A549 (cell line): ENCODE measurements around the gene RHOD. TPM values are rescaled to one million over a fixed set of nuclear protein-coding genes. Genes with fewer than 3 reads are reported as not detected.
A peak's percentile ranks its signal among the peaks of the same experiment; 100 is the strongest.

Source experiments
- ATAC-seq, 2 experiments: fragments of 200-7000 bp in 1 of 2; fragments of >200 bp in 1 of 2; cut with Nextera tagmentation in 1 of 2; cut with Tn5 transposase in 1 of 2; 3 replicates each; pipeline versions ENCODE4 v1.8.0 to v1.9.1; 2018 to 2020; ENCODE audit warnings: mild to moderate bottlenecking in 1 of 2, moderate library complexity in 1 of 2
- CTCF ChIA-PET: fragments of 300-600 bp; sonication (Branson Sonifier 250); formaldehyde crosslinking; extraction: SDS; loops from one replicate; lab custom pipeline; 2021; ENCODE audit warnings: antibody characterized with exemption, inconsistent platforms; lab: Yijun Ruan, JAX
- POLR2A ChIA-PET: fragments of 350-600 bp; formaldehyde crosslinking; extraction: SDS; loops from one replicate; lab custom pipeline; 2021; ENCODE audit warnings: antibody characterized with exemption, inconsistent platforms; lab: Yijun Ruan, JAX
- DNase-seq, 2 experiments: peaks; one replicate each; pipeline versions ENCODE4 v3.0.0 to v3.0.0-alpha.2; 2011 to 2016; ENCODE audit warnings: low read depth in 1 of 2, low spot score in 1 of 2
- FAIRE-seq: peaks from 2 replicates; lab custom pipeline; 2011; peaks lifted over from hg19 to GRCh38; lab: Jason Lieb, UNC
- H3K27ac ChIP-seq, 2 experiments: fragments of >200 bp; sonication (Bioruptor Twin); formaldehyde crosslinking; 3 replicates each; pipeline ENCODE4 v1.5.1; 2016 to 2017
- H3K4me1 ChIP-seq: fragments of >200 bp; sonication (Bioruptor Twin); formaldehyde crosslinking; 3 replicates; pipeline ENCODE4 v1.6.1; 2016
- H3K4me2 ChIP-seq: fragments of >200 bp; sonication (Bioruptor Twin); formaldehyde crosslinking; 3 replicates; pipeline ENCODE4 v1.6.1; 2016
- H3K4me3 ChIP-seq: fragments of >200 bp; sonication (Bioruptor Twin); formaldehyde crosslinking; 3 replicates; pipeline ENCODE4 v1.5.1; 2016
- H3K9me3 ChIP-seq: fragments of >200 bp; sonication (Bioruptor Twin); formaldehyde crosslinking; 3 replicates; pipeline ENCODE4 v1.6.1; 2016
- ATOH8 ChIP-seq: fragments of 250-450 bp; sonication (Bioruptor Pico); IDR thresholded peaks from 2 replicates; pipeline ENCODE4 v1.5.0; 2020; ENCODE audit warnings: low read depth, mild to moderate bottlenecking, moderate library complexity
- BHLHE40 ChIP-seq: IDR thresholded peaks from 2 replicates; pipeline ENCODE4 v1.6.1; 2012; ENCODE audit warnings: low read depth, low read length, inconsistent platforms
- CBX2 ChIP-seq: fragments of 200-600 bp; sonication (generic); IDR thresholded peaks from 2 replicates; pipeline ENCODE4 v1.6.1; 2016; ENCODE audit warnings: low read depth, mild to moderate bottlenecking, borderline replicate concordance
- CBX8 ChIP-seq: fragments of 200-600 bp; sonication (generic); IDR thresholded peaks from 2 replicates; pipeline ENCODE4 v1.6.1; 2016
- CHD4 ChIP-seq: fragments of 200-600 bp; sonication (generic); IDR thresholded peaks from 2 replicates; pipeline ENCODE4 v1.6.1; 2016; ENCODE audit warnings: antibody characterized with exemption, mild to moderate bottlenecking, borderline replicate concordance
- E2F6 ChIP-seq: IDR thresholded peaks from 2 replicates; pipeline ENCODE4 v1.6.1; 2012; ENCODE audit warnings: low read depth, borderline replicate concordance
- EP300 ChIP-seq, 2 experiments: fragments of >200 bp; sonication (Bioruptor Twin); formaldehyde crosslinking; IDR thresholded peaks; 2 replicates in 1 of 2; 3 replicates in 1 of 2; pipeline ENCODE4 v1.6.1; 2016 to 2017
- ESRRA ChIP-seq: fragments of 150-350 bp; IDR thresholded peaks from 2 replicates; pipeline ENCODE4 v1.6.1; 2014; ENCODE audit warnings: mild to moderate bottlenecking, low read length, borderline replicate concordance
- FOXS1 ChIP-seq: fragments of 250-450 bp; sonication (Bioruptor Pico); IDR thresholded peaks from 2 replicates; pipeline ENCODE4 v1.5.0; 2020; ENCODE audit warnings: mild to moderate bottlenecking, moderate library complexity
- HES2 ChIP-seq: fragments of >200 bp; sonication (Bioruptor Twin); formaldehyde crosslinking; IDR thresholded peaks from 2 replicates; pipeline ENCODE4 v1.6.1; 2016
- HEYL ChIP-seq: fragments of 250-450 bp; sonication (Bioruptor Pico); IDR thresholded peaks from 2 replicates; pipeline ENCODE4 v1.8.0; 2021; ENCODE audit warnings: mild to moderate bottlenecking, moderate library complexity
- HMGXB4 ChIP-seq: fragments of 250-450 bp; sonication (Bioruptor Pico); IDR thresholded peaks from 2 replicates; pipeline ENCODE4 v1.5.0; 2021; ENCODE audit warnings: mild to moderate bottlenecking, moderate library complexity, borderline replicate concordance
- HOXB13 ChIP-seq: fragments of 250-450 bp; sonication (Bioruptor Pico); IDR thresholded peaks from 2 replicates; pipeline ENCODE4 v1.5.0; 2020; ENCODE audit warnings: low read depth, mild to moderate bottlenecking, moderate library complexity
- JUNB ChIP-seq: fragments of >200 bp; sonication (Bioruptor Twin); formaldehyde crosslinking; IDR thresholded peaks from 2 replicates; pipeline ENCODE4 v1.6.1; 2016
- MAFK ChIP-seq: fragments of 450-650 bp; IDR thresholded peaks from 2 replicates; pipeline ENCODE4 v1.6.1; 2014; ENCODE audit not compliant: partially characterized antibody
- MAX ChIP-seq: IDR thresholded peaks from 2 replicates; pipeline ENCODE4 v1.6.1; 2012
- MAZ ChIP-seq: fragments of 150-350 bp; IDR thresholded peaks from 2 replicates; pipeline ENCODE4 v1.6.1; 2014; ENCODE audit warnings: antibody characterized with exemption, low read depth, low read length, borderline replicate concordance
- NFE2L2 ChIP-seq: fragments of 150-350 bp; conservative IDR thresholded peaks from 2 replicates; pipeline ENCODE4 v1.6.1; 2014; ENCODE audit warnings: low read length
- PBX3 ChIP-seq: IDR thresholded peaks from 2 replicates; pipeline ENCODE4 v1.6.1; 2012
- PHF8 ChIP-seq: fragments of 200-600 bp; sonication (generic); IDR thresholded peaks from 2 replicates; pipeline ENCODE4 v1.6.1; 2016; ENCODE audit warnings: low read depth, mild to moderate bottlenecking, antibody characterized with exemption, moderate library complexity, borderline replicate concordance
- RARB ChIP-seq: fragments of 250-450 bp; sonication (Bioruptor Pico); IDR thresholded peaks from 2 replicates; pipeline ENCODE4 v1.8.0; 2021; ENCODE audit warnings: mild to moderate bottlenecking, moderate library complexity
- RCOR1 ChIP-seq: fragments of 150-350 bp; IDR thresholded peaks from 2 replicates; pipeline ENCODE4 v1.6.1; 2014; ENCODE audit warnings: antibody characterized with exemption, low read length, low read depth
- RNF2 ChIP-seq: fragments of 200-600 bp; sonication (generic); IDR thresholded peaks from 2 replicates; pipeline ENCODE4 v1.6.1; 2016; ENCODE audit warnings: low read depth, mild to moderate bottlenecking, antibody characterized with exemption, moderate library complexity, borderline replicate concordance
- USF2 ChIP-seq: fragments of 450-650 bp; IDR thresholded peaks from 2 replicates; pipeline ENCODE4 v1.6.1; 2014; ENCODE audit warnings: antibody characterized with exemption
- ZC3H11A ChIP-seq: fragments of 450-650 bp; IDR thresholded peaks from 2 replicates; pipeline ENCODE4 v1.6.1; 2014; ENCODE audit warnings: antibody characterized with exemption, mild to moderate bottlenecking
- ZFP36 ChIP-seq: fragments of 450-650 bp; IDR thresholded peaks from 2 replicates; pipeline ENCODE4 v1.6.1; 2014; ENCODE audit warnings: borderline replicate concordance; ENCODE audit not compliant: partially characterized antibody
- ZNF302 ChIP-seq: fragments of 250-450 bp; sonication (Bioruptor Pico); IDR thresholded peaks from 2 replicates; pipeline ENCODE4 v1.9.0; 2021; ENCODE audit warnings: inconsistent platforms, mild to moderate bottlenecking, moderate library complexity
- WGBS: methylation state at CpG from one replicate; pipeline ENCODE4 v1.1.6; 2017; ENCODE audit errors: missing lambda C conversion rate; 5-methylcytosine and 5-hydroxymethylcytosine counted together
- polyA plus RNA-seq, 4 experiments: library from polyadenylated mRNA; depleted of rRNA in 3 of 4; stranded (reverse); fragments of >200 nt; fragmentation: RNase III in 1 of 4; extraction: RNeasy Plus Mini Kit Qiagen cat#74134 plus additional on column Dnase treatment in 1 of 4; gene quantifications; 2 replicates in 3 of 4; 3 replicates in 1 of 4; pipeline ENCODE4 v1.2.3, GENCODE V29; 2011 to 2017

Gene RHOD
- polyA plus RNA-seq, 2 of the 4 experiments (the other 2 are of a cell fraction): 13.6 to 33.2 TPM

GRCh38 chr11:67016550-67016949 lies 40.1 kb upstream of the RHOD start:
- no peaks in the 10 kb centered on the region for H3K9me3 ChIP-seq
- CTCF ChIA-PET: interaction anchor here (0.8 to 1.4 kb wide), 5 partner anchors 10 to 136 kb away, joined by 3 to 6 read pairs (median 3); no protein-coding TSS in a partner anchor
- POLR2A ChIA-PET: no interaction called here

GRCh38 chr11:67020949-67021348 lies 35.7 kb upstream of the RHOD start:
- ChIA-PET CTCF (interaction anchor here (0.7 to 10.6 kb wide), 31 partner anchors 10 to 242 kb away, joined by 3 to 67 read pairs (median 5); partner anchors contain the start of gene RCE1), POLR2A (no interaction called here)
- 95% methylated on average over 6 of the region's 6 CpGs for WGBS
- H3K4me3 ChIP-seq: no peak overlapping the region
- H3K27ac ChIP-seq: peak overlapping the region in 1 of 2 experiments; percentile 64; a peak in 1 of 6 replicates
- FAIRE-seq: no peak
- no peaks in the 10 kb centered on the region for H3K9me3 ChIP-seq
- no peak overlapping the region for H3K4me2 ChIP-seq
- no peak for ATAC-seq
- peaks cover 24% of the 10 kb centered on the region for H3K4me1 ChIP-seq
- no peak for DNase-seq
- no peak for TF ChIP-seq RARB (CRISPR knock-in tag)
- TF ChIP-seq PHF8: no peak
- TF ChIP-seq E2F6: no peak
- no peak for TF ChIP-seq RNF2
- no peak for TF ChIP-seq HEYL (CRISPR knock-in tag)
- TF ChIP-seq RCOR1: no peak
- no peak for TF ChIP-seq ESRRA
- no peak for TF ChIP-seq HMGXB4 (CRISPR knock-in tag)
- TF ChIP-seq ZNF302 (CRISPR knock-in tag): no peak
- no peak for TF ChIP-seq ZFP36
- no peak for TF ChIP-seq MAFK
- no peak for TF ChIP-seq EP300 (IDR thresholded peaks at IDR 0.05)
- no peak for TF ChIP-seq CHD4
- no peak for TF ChIP-seq HOXB13 (CRISPR knock-in tag)
- TF ChIP-seq PBX3: no peak

More at GRCh38 chr11:67016550-67016949, 40.1 kb upstream of the RHOD start:
- no peaks in the 10 kb centered on the region for H3K4me1 ChIP-seq
- DNase-seq (no peak), FAIRE-seq (no peak), ATAC-seq (no peak)
- WGBS: 89% methylated on average over 5 of the region's 5 CpGs
- no peak overlapping the region for H3K4me2 ChIP-seq
- no peak for TF ChIP-seq JUNB
- TF ChIP-seq ZNF302 (CRISPR knock-in tag): no peak
- no peak for TF ChIP-seq HES2
- no peak for TF ChIP-seq RNF2
- TF ChIP-seq, all 56 proteins: peak for 0
- H3K4me3 ChIP-seq: no peak overlapping the region
- H3K27ac ChIP-seq: no peak overlapping the region; a peak in 1 of 6 replicates

GRCh38 chr11:67022341-67022933 lies 34.2 kb upstream of the RHOD start:
- POLR2A ChIA-PET: interaction anchor here (1.4 to 1.8 kb wide), 2 partner anchors 10 to 179 kb away, joined by 4 to 6 read pairs; partner anchors contain the start of gene RCE1
- FAIRE-seq (no peak), ATAC-seq (peak in 1 of 2 experiments; percentile 15; a peak in 3 of 6 replicates), DNase-seq (peak in 1 of 2 experiments; percentile 45)
- Histone ChIP-seq H3K4me1 (peaks cover 24% of the 10 kb centered on the region), H3K27ac (peak overlapping the region; percentile 72 to 87; a peak in 5 of 6 replicates), H3K4me3 (peak overlapping the region; percentile 66; the same call in 2 of the 3 replicates)
- TF ChIP-seq BHLHE40 (no peak), ATOH8 (CRISPR knock-in tag) (no peak), RCOR1 (no peak), MAX (no peak; the same call in 1 of the 2 replicates), CBX8 (no peak), USF2 (no peak), ESRRA (no peak), ZC3H11A (no peak), NFE2L2 (no peak), CBX2 (no peak), RNF2 (no peak), MAZ (no peak), FOXS1 (CRISPR knock-in tag) (no peak)
- TF ChIP-seq, all 56 proteins: peak for 0
- Histone ChIP-seq H3K4me2 (peak overlapping the region; percentile 96), H3K9me3 (no peaks in the 10 kb centered on the region)
- WGBS: 56% methylated on average over 18 of the region's 20 CpGs
- CTCF ChIA-PET: interaction anchor here (0.6 to 10.6 kb wide), 33 partner anchors 8 to 297 kb away, joined by 3 to 67 read pairs (median 5); partner anchors contain the start of gene RCE1
